ENCODE measurements around the gene PABPC1L. TPM values are rescaled to one million over a fixed set of nuclear protein-coding genes. Genes with fewer than 3 reads are reported as not detected.
A peak's percentile ranks its signal among the peaks of the same experiment; 100 is the strongest.

Gene PABPC1L
- total RNA-seq, 1 experiment from 2014 or later = 83.5 TPM

DNA sequence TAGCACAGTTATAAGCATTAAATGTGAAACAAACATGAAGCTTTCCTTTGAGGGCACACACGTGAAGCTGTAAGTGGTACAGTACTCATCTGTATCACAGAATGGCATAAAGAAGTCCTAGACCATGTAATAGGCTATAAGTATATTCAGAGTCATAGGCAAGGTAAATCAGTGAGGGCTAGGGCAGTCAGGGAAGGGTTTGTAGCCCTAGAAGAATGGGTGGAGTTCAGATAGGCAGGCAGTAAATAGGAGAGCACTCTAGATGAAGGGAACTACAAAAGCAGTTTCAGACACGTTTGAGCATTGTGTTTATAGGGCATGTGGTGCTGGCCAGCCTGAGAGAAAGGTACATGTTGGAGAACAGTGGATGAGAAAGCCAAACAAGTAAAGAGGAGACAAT lies 14.9 kb upstream of the PABPC1L start:
- Histone ChIP-seq H3K79me1 (ENCODE audit: insufficient read depth, low read depth, low read length, poor library complexity, severe bottlenecking) (peaks cover 12% of the 10 kb centered on the region), H3T11ph (ENCODE audit: low read length) (no peak overlapping the region), H2BK12ac (ENCODE audit: insufficient read length, low read depth, low read length) (no peak overlapping the region), H3K4me1 (ENCODE audit: insufficient read depth, low read length) (peaks cover 3% of the 10 kb centered on the region; the same call in 1 of the 2 replicates), H3K4ac (ENCODE audit: low read depth, low read length) (no peak overlapping the region), H2AFZ (ENCODE audit: low read length) (no peak overlapping the region), H4K8ac (replicated peaks; ENCODE audit: insufficient read length, low read depth, low read length) (no peak overlapping the region), H4K20me1 (ENCODE audit: control insufficient read depth, insufficient read depth, insufficient read length) (no peaks in the 10 kb centered on the region), H3K27me3 (ENCODE audit: insufficient read depth, low read length) (no peaks in the 10 kb centered on the region), H3K4me2 (ENCODE audit: insufficient read depth, insufficient read length, low read length) (no peak overlapping the region), H2BK20ac (ENCODE audit: low read depth, low read length, poor library complexity, severe bottlenecking) (no peak overlapping the region), H4K91ac (ENCODE audit: insufficient read length, low read depth, low read length) (no peak overlapping the region), H2AK5ac (ENCODE audit: insufficient read length, low read length) (no peak overlapping the region), H4K5ac (ENCODE audit: insufficient read length, low read depth, low read length) (no peak overlapping the region), H3K27ac (ENCODE audit: insufficient read length, low read depth, low read length) (no peak overlapping the region), H3K9me3 (ENCODE audit: control insufficient read depth, low read depth, low read length) (no peaks in the 10 kb centered on the region), H3K14ac (ENCODE audit: insufficient read depth, low read length) (no peak overlapping the region), H3K9ac (ENCODE audit: extremely low read depth, insufficient read length, low read length) (no peak overlapping the region), H2BK15ac (ENCODE audit: low read depth, low read length) (no peak overlapping the region), H3K18ac (ENCODE audit: insufficient read length, low read depth, low read length) (no peak overlapping the region), H3K79me2 (ENCODE audit: insufficient read depth, low read length) (peaks cover 54% of the 10 kb centered on the region), H3K23ac (ENCODE audit: insufficient read length, low read depth, low read length) (no peak overlapping the region), H3K23me2 (ENCODE audit: insufficient read length, low read depth, low read length, poor library complexity, severe bottlenecking) (no peaks in the 10 kb centered on the region), H2BK120ac (ENCODE audit: low read depth, low read length, poor library complexity, severe bottlenecking) (no peak overlapping the region), H3K56ac (ENCODE audit: insufficient read length, low read depth, low read length) (no peak overlapping the region), H2BK5ac (ENCODE audit: insufficient read length, low read length) (no peak overlapping the region)
- Mint-ChIP-seq H3K27ac (peak overlapping the region in 2 of 3 experiments; percentile 1 to 49; a peak in 4 of 7 replicates), H3K9me3 (no peaks in the 10 kb centered on the region), H3K27me3 (ENCODE audit: low read depth) (no peaks in the 10 kb centered on the region), H3K36me3 (ENCODE audit: insufficient read depth in 1 of 3, low read depth in 3 of 3) (peaks cover 2 to 11% (median 6%) of the 10 kb centered on the region in 3 experiments; a peak in 4 of 7 replicates), H3K4me1 (peaks cover 2 to 8% of the 10 kb centered on the region in 2 experiments; a peak in 3 of 4 replicates), H3K4me3 (no peak overlapping the region)
- no peak for DNase-seq
- no peak for TF ChIP-seq CTCF (conservative IDR thresholded peaks at IDR 0.05)
- WGBS (ENCODE audit: extremely low coverage, insufficient read length, low lambda C conversion rate) = no CpG with 5 or more reads among the region's 2 CpGs
